ENCODE data around the gene FTSJ3. TPM values are rescaled to one million over a fixed set of nuclear protein-coding genes. Genes with fewer than 3 reads are reported as not detected.

The FTSJ3 gene
- total and polyA plus RNA-seq, 2 of the 13 experiments (the other 11 are each of a cell fraction or from before 2014, with no cell fraction given) = 26.0 to 64.2 TPM

- TF ChIP-seq FOXP4 (CRISPR knock-in tag; IDR thresholded peaks at IDR 0.05) (peak; percentile 68), MAZ (IDR thresholded peaks at IDR 0.05; ENCODE audit: borderline replicate concordance, low read depth, low read length) (no peak), MAZ (CRISPR knock-in tag; IDR thresholded peaks at IDR 0.05; ENCODE audit: low read depth) (no peak), ZBTB43 (CRISPR knock-in tag; conservative IDR thresholded peaks at IDR 0.05) (no peak), ZNF318 (CRISPR knock-in tag; IDR thresholded peaks at IDR 0.05) (no peak), MAFF (IDR thresholded peaks at IDR 0.05; ENCODE audit: low read depth, low read length) (no peak), GATAD2A (CRISPR knock-in tag; IDR thresholded peaks at IDR 0.05) (peak; percentile 35; the same call in 1 of the 2 replicates), ZNF256 (CRISPR knock-in tag; conservative IDR thresholded peaks at IDR 0.05) (no peak), ARID3A (IDR thresholded peaks at IDR 0.05; ENCODE audit: low read depth, low read length) (no peak), HNF4A (CRISPR knock-in tag; IDR thresholded peaks at IDR 0.05) (peak; percentile 71), ZNF30 (CRISPR knock-in tag; IDR thresholded peaks at IDR 0.05) (no peak), EP300 (IDR thresholded peaks at IDR 0.05; ENCODE audit: low read depth in 2 of 2, low read length in 2 of 2) (no peak), EP300 (CRISPR knock-in tag; IDR thresholded peaks at IDR 0.05; ENCODE audit: borderline replicate concordance) (no peak), ERF (CRISPR knock-in tag; IDR thresholded peaks at IDR 0.05) (0 out of 2 replicates have a peak, but pooled peaks have one; percentile 5), ELF3 (CRISPR knock-in tag; IDR thresholded peaks at IDR 0.05) (0 out of 2 replicates have a peak, but pooled peaks have one; percentile 5), ELF1 (CRISPR knock-in tag; IDR thresholded peaks at IDR 0.05) (no peak), ZNF343 (CRISPR knock-in tag; IDR thresholded peaks at IDR 0.05) (no peak)
Measured at GRCh38 chr17:63786117-63786516, 41.3 kb downstream of the FTSJ3 start (continued).

Data from HepG2 (cell line).